Activated T-cell treated with anti-CD3 and anti-CD28 coated beads, Interleukin-2, amount 50 U/mL, for 1 hour (primary cell): ENCODE measurements around the gene ABCA4.
"Not testable (repeated sequence)": the region's sequence is repeated elsewhere in the genome, so short reads cannot be mapped to it uniquely, and the experiment has no call there.

Experiments
- DNase-seq: peaks from one replicate; pipeline ENCODE4 v3.0.0-alpha.2; 2020

ABCA4 gene

GRCh38 chr1:93999840-94000415, 121.0 kb downstream of the ABCA4 start:
- DNase-seq, result no peak

- not testable (repeated sequence) for DNase-seq
These were observed 122.4 kb downstream of the ABCA4 start for GRCh38 chr1:93998532-93998931.

GRCh38 chr1:93997756-93998155, 123.2 kb downstream of the ABCA4 start:
- no peak for DNase-seq

- DNase-seq, result no peak
These were observed 125.0 kb downstream of the ABCA4 start for GRCh38 chr1:93995837-93996536.

GRCh38 chr1:93993731-93994130, 127.2 kb downstream of the ABCA4 start:
- DNase-seq, result no peak

GRCh38 chr1:93992954-93993353, 128.0 kb downstream of the ABCA4 start:
- DNase-seq, result no peak

- DNase-seq, result no peak
These were observed 128.8 kb downstream of the ABCA4 start for GRCh38 chr1:93992190-93992589.

- no peak for DNase-seq
These were observed 129.7 kb downstream of the ABCA4 start for GRCh38 chr1:93991271-93991670.

- DNase-seq, result not testable (repeated sequence)
These were observed 130.5 kb downstream of the ABCA4 start for GRCh38 chr1:93990477-93990876.

GRCh38 chr1:93990010-93990409, 130.9 kb downstream of the ABCA4 start:
- DNase-seq, result no peak

GRCh38 chr1:93989601-93990000, 131.3 kb downstream of the ABCA4 start:
- no peak for DNase-seq

- DNase-seq, result no peak
These were observed 132.2 kb downstream of the ABCA4 start for GRCh38 chr1:93988634-93989350.

- DNase-seq, result no peak
These were observed 139.7 kb downstream of the ABCA4 start for GRCh38 chr1:93981274-93981667.

GRCh38 chr1:93980320-93981273, 140.4 kb downstream of the ABCA4 start:
- DNase-seq, result no peak

- DNase-seq, result no peak
These were observed 141.1 kb downstream of the ABCA4 start for GRCh38 chr1:93979718-93980319.

GRCh38 chr1:93979040-93979717, 141.8 kb downstream of the ABCA4 start:
- DNase-seq, result no peak

GRCh38 chr1:93977598-93977945, 143.4 kb downstream of the ABCA4 start:
- DNase-seq, result no peak

- no peak for DNase-seq
These were observed 144.0 kb downstream of the ABCA4 start for GRCh38 chr1:93976711-93977597.

GRCh38 chr1:93976291-93976690, 144.7 kb downstream of the ABCA4 start:
- no peak for DNase-seq

GRCh38 chr1:93972341-93972740, 148.6 kb downstream of the ABCA4 start:
- DNase-seq, result no peak

GRCh38 chr1:93969887-93970286, 151.1 kb downstream of the ABCA4 start:
- DNase-seq, result no peak
